Endodermal cell (in vitro differentiated cells): ENCODE results near the gene IFI16. TPM values are rescaled to one million over a fixed set of nuclear protein-coding genes. Genes with fewer than 3 reads are reported as not detected.

Experiments used
- total RNA-seq, 2 donors: library from RNA; stranded (reverse); fragmentation: NEBNext Ultra II Directional in 1 of 2; extraction: Animal tissue kit (Norgen Biotek cat#: 25700) in 1 of 2; gene quantifications; 2 replicates in 1 of 2; 3 replicates in 1 of 2; pipeline ENCODE4 v1.2.1, GENCODE V29; 2021

Gene IFI16
- total RNA-seq, 2 donors from 2014 or later = 10.4 to 11.9 TPM

Other genes with a start within 250 kb of the IFI16 start
- gene OR6N1, start 237.7 kb upstream of the IFI16 start, total RNA-seq = not detected
- not detected for gene OR6N2, start 228.7 kb upstream of the IFI16 start, total RNA-seq
- not detected for gene MNDA, start 178.6 kb upstream of the IFI16 start, total RNA-seq
- not detected for gene PYHIN1, start 78.4 kb upstream of the IFI16 start, total RNA-seq
- 1 to 10 TPM; 2.0 to 4.2 TPM for gene AIM2, start 66.9 kb downstream of the IFI16 start, total RNA-seq
- 1 to 10 TPM; 2.4 to 4.0 TPM for gene CADM3, start 161.7 kb downstream of the IFI16 start, total RNA-seq
- not detected for gene ACKR1, start 195.0 kb downstream of the IFI16 start, total RNA-seq